Middle frontal gyrus (tissue), 1 donor: Measurements from ENCODE around the gene AKR7A2.

Experiments
- DNase-seq: peaks from one replicate; pipeline ENCODE4 v3.0.0-alpha.2; 2015; ENCODE audit warnings: low spot score; ENCODE audit errors: extremely low spot score

AKR7A2 gene

DNA sequence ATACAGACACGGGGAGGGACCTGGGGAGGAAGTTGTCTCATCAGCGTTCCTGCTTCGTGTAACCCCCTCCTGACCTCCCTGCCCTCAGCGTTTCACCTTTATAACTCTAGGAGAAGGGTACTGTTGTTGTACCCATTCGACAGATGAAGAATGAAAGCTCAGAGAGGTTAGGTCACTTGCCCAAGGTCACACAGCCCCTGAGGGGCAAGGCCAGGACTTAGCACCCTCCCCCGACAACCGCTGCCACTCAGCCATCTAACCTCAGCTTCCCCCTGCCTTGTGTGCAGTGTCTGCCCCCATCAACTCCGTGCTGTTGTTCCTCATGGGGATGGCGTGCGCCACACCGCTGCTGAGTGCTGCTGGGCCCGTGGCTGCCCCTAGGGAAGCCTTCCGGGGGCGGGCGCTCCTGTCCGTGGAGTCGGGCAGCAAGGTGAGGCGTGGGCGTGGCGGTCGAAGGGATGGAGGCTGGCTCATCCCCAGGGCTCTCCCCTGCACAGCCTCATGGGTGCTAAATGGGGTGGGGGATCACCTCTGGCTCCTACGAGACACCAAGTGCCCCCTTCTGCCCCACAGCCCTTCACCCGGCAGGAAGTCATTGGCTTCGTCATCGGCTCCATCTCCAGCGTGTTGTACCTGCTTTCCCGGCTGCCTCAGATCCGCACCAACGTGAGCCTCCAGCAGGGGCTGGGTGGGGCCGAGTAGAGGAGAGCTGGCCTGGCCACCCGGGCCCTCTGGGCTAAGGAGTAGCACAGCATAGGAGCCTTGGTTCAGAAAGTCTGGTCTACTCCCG lies 14.2 kb upstream of the AKR7A2 start:
- no peak for DNase-seq

DNA sequence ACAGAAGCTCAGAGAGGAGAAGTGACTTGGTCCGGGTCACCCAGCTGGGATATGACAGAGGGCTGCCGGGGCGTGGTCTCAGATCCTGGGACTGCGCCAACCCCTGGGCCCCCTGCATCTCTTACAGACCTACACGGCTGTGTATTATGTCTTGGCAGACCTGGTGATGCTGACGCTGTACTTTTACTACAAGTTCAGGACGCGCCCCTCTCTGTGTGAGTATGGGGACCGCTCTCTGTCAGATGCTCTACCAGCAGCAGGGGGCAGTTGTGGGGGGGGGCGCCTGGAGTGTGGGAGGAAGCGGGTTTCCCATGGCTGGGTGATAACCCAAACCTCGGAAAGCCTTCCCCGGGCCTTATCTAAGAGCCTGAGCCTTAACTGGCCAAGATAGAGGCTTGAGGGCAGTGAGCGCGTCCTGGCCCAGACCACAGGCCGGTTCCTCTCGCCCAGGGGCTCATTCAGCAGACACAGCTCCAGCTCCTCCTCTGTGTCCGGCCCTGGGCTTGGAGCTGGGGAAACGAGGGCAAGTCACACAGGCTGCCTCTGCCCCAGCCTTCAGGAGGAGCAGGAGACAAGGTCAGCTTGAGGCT lies 13.5 kb upstream of the AKR7A2 start:
- DNase-seq, result no peak

GRCh38 chr1:19324665-19324990 lies 12.7 kb upstream of the AKR7A2 start:
- DNase-seq, result no peak

GRCh38 chr1:19323987-19324664 lies 12.2 kb upstream of the AKR7A2 start:
- no peak for DNase-seq

DNA sequence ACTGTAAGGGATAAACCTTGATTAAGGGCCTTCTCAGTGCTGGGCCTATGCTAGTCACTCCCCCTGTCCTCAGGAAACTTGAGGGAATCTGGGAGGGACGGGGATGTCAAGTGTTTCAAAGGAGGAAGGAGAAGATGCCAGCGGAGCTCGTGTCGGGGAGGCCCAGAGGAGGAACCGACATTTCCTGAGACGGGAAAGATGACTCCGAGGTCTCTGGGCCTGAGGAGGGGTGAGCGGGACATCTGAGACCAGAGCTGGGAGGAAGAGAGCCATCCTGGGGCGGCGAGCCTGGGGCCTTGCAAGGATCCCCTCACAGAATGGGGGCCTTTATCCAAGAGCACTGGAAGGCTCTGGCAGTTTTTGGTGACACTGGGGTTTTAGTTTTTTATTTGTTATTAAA lies 10.5 kb upstream of the AKR7A2 start:
- no peak for DNase-seq

- no peak for DNase-seq
Measured at GRCh38 chr1:19321071-19321470, 9.1 kb upstream of the AKR7A2 start.

DNA sequence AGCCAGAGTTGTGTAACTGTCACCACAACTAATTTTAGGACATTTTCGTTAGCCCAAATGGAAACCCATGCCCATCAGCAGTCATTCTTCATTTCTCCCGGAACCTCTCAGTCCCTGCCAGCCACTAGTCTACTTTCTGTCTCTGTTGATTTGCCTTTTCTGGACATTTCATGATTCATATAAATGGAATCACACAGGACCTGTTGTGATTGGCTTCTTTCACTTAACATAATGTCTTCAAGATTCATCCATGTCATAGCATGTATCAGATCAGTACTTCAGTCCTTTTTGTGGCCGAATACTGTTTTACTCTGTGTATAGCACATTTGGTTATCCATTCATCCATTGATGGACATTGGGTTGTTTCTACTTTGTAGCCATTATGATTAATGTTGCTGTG lies 7.3 kb upstream of the AKR7A2 start:
- no peak for DNase-seq

- no peak for DNase-seq
Measured at GRCh38 chr1:19317126-19317910, 5.4 kb upstream of the AKR7A2 start.

GRCh38 chr1:19315378-19316198 lies 3.6 kb upstream of the AKR7A2 start:
- no peak for DNase-seq

DNA sequence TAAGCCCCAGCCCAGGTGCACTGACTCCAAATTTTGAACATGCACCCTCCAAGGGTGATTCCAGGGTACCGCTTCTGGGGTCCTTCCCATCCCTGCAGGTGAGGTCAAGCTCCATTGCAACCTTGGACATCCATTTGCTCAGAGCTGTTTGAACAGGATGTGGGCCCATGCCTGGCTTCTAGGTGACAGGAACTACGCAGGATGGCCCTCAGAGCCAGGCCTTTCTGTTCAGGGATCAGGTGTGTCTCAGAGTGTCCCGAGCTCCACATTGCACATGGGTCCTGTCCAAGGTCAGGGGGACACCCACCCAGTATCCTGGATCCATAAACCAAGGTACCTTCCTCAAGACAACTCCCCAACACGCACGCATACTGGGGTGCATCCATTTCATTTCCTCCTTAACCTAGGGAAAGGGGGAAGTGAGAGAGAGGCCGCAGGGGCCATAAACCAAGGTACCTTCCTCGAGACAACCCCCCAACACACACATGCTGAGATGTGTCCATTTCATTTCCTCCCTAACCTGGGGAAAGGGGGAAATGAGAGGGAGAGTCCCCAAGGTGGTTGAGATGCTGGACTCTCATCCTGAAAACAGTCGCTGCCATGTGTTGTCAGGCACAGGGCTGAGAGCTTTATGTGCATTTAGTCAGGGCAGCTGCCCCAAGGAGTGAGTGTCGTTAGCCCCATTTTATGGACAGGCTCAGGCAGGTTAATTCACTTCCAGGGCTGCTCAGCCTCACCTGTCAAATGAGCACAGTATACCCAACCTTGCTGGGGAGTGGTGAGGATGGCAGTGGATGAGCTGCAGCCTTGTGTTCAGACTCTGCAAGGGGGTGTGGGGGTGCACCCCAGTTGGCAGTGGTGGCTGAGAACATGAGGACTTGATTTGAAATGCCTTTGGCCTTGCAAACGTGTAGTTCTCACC lies 2.3 kb upstream of the AKR7A2 start:
- DNase-seq, result no peak

GRCh38 chr1:19313636-19313959 lies 1.7 kb upstream of the AKR7A2 start:
- DNase-seq, result no peak

GRCh38 chr1:19312782-19313635 lies 1.1 kb upstream of the AKR7A2 start:
- DNase-seq, result no peak

GRCh38 chr1:19311503-19311930 lies 427 bp downstream of the AKR7A2 start:
- no peak for DNase-seq

DNA sequence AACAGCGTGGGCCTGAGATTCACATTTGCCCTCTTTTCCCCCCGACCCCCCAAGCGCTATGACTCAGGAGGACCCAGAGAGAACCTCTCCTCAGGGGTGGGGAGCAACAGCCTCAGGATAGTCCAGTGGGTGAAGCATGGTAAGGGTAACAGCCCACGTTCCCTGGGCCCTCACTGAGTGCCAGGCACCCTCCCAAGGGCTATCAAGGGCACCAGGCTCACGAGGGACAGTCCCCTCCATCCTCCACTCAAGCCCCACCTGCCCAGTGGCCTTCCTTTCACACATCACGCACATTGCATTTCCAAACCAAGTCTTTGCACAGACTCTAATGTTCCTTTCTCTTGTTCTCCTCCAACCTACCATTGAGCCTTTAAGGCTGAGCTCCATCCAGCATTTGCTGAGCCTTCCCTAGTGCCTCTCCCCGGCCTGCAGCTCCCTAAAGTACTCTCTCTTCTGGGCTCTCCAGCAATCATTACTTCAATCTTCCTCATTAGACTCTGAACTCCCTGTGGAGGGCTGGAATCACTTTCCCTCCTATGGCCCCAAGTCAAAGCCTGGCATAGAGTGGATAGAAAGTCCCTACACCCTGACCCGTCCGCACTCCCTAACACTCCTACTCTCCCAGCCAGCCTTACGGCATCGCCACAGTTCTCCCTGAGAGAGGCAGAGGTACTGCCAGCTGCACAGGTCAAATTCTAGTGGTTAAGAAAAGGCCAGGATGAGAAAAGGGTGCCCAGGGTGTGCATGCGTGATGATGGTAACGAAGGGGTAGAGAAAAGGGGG lies 1.0 kb downstream of the AKR7A2 start:
- DNase-seq, result no peak

- DNase-seq, result no peak
Measured at GRCh38 chr1:19310061-19310460, 1.9 kb downstream of the AKR7A2 start.

- no peak for DNase-seq
Measured at GRCh38 chr1:19309123-19309813, 2.7 kb downstream of the AKR7A2 start.

DNA sequence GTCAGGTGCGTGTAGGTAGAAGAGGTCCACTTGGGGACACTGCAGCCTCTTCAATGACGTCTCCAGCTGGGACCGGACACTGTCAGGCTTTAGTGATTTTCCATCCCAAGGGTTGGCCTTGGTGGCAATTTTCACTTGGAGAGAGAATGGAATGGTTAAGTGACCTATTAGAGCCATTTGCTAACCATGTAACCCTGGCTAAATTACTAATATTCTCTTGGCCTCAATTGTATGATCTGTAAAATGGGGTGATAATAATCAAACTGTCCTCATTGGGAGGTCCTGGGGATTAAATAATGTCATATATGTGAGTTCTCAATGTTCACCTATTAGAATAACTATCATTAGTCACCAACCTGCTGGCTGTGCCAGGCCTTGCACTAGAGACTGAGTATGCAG lies 3.4 kb downstream of the AKR7A2 start:
- no peak for DNase-seq
